SU-DHL-6 (cell line): ENCODE data around the gene LAMTOR5.

Experiments
- EZH2phosphoT487 ChIP-seq: fragments of 200-600 bp; sonication (generic), shearing (Covaris generic); conservative IDR thresholded peaks from 2 replicates; pipeline ENCODE4 v1.6.1; 2018; ENCODE audit warnings: mild to moderate bottlenecking, antibody characterized with exemption, low read length, moderate library complexity, mixed read lengths
- TF ChIP-seq, protein P1 (sequence below): fragments of 200-600 bp; sonication (generic); IDR thresholded peaks from one replicate; pipeline ENCODE4 v1.5.1; 2017; ENCODE audit warnings: antibody characterized with exemption, mild to moderate bottlenecking, low read length, moderate library complexity; ENCODE audit not compliant: insufficient read depth, poor library complexity, severe bottlenecking

DNA sequence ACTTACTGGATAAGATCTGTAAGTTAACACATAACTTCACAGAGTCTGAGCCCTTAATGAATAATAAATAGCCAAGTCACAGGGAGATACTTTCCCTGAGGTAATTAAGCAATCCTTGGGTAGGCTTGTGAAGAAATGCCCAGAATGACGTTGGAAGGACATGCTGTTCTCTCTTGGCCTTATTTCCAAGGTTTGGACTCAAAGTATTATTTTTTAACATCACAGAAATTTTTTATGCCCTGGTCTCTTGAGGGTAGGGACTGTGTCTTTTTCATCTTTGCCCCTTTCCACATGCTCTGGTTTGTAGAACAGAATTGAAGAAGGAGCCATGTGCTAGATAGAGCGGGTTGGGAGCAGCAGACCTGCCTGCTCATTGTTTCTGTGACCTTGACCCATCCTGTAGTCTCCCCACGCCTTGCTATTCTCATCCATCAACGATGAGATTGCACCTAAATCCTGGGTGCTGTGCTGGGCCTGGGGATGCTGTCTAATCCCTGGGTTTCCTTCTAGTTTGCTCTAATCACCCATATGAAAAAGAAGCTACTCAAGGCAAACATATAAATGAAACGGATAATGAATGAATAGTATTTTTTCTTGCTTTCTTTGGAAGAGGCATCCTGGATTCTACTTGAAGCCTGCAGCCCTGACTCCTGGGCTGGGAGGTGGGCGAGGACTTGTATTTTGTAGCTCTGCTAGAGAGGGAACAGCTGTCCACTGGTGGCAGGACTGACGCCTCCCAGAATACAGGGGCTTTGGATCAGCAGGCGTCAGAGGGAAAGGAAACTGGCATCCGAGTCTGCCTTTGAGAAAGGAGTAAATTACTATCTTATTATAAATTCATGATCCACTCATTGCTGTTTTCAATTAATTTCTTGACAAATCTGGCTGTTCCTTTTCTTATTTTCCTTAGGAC is 17.5 kb upstream of the LAMTOR5 start:
- TF ChIP-seq, protein P1, sequence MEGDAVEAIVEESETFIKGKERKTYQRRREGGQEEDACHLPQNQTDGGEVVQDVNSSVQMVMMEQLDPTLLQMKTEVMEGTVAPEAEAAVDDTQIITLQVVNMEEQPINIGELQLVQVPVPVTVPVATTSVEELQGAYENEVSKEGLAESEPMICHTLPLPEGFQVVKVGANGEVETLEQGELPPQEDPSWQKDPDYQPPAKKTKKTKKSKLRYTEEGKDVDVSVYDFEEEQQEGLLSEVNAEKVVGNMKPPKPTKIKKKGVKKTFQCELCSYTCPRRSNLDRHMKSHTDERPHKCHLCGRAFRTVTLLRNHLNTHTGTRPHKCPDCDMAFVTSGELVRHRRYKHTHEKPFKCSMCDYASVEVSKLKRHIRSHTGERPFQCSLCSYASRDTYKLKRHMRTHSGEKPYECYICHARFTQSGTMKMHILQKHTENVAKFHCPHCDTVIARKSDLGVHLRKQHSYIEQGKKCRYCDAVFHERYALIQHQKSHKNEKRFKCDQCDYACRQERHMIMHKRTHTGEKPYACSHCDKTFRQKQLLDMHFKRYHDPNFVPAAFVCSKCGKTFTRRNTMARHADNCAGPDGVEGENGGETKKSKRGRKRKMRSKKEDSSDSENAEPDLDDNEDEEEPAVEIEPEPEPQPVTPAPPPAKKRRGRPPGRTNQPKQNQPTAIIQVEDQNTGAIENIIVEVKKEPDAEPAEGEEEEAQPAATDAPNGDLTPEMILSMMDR, result no peak
- no peak for TF ChIP-seq EZH2phosphoT487
